ENCODE results near the gene ARHGAP6. TPM values are rescaled to one million over a fixed set of nuclear protein-coding genes. Genes with fewer than 3 reads are reported as not detected.

ARHGAP6 gene
- total and polyA plus RNA-seq, 2 of the 4 experiments (the other 2 are of a cell fraction): 1.4 to 1.8 TPM

GRCh38 chrX:11439846-11440245 lies 225.9 kb downstream of the ARHGAP6 start:
- Histone ChIP-seq H3K79me1 (ENCODE audit: low read depth in 1 of 2, low read length in 2 of 2) (no peaks in the 10 kb centered on the region), H2BK15ac (ENCODE audit: low read depth, low read length) (no peak overlapping the region), H2AK5ac (ENCODE audit: low read depth, low read length) (no peak overlapping the region), H4K20me1 (ENCODE audit: insufficient read depth, low read length) (no peaks in the 10 kb centered on the region), H4K91ac (ENCODE audit: insufficient read depth, low read depth, low read length) (no peak overlapping the region), H4K8ac (ENCODE audit: low read depth in 2 of 2, low read length in 2 of 2) (no peak overlapping the region), H3K4me1 (ENCODE audit: control insufficient read depth, insufficient read depth, low read length) (peaks cover 8% of the 10 kb centered on the region), H3K4me3 (ENCODE audit: insufficient read depth, low read depth, low read length) (no peak overlapping the region), H3K36me3 (ENCODE audit: control insufficient read depth, insufficient read depth, low read length) (no peaks in the 10 kb centered on the region), H3K9me1 (ENCODE audit: insufficient read depth, low read length) (no peaks in the 10 kb centered on the region), H2BK20ac (ENCODE audit: low read depth, low read length) (no peak overlapping the region), H3K4me2 (ENCODE audit: low read depth, low read length) (no peak overlapping the region), H3K9me3 (ENCODE audit: control insufficient read depth, insufficient read depth, low read length) (no peaks in the 10 kb centered on the region), H2AK9ac (replicated peaks; ENCODE audit: low read depth, low read length, poor library complexity) (no peak overlapping the region), H3K56ac (ENCODE audit: extremely low read depth, insufficient read depth, low read length) (no peak overlapping the region), H2BK120ac (ENCODE audit: low read depth, low read length) (no peak overlapping the region), H3K14ac (replicated peaks; ENCODE audit: low read depth, low read length) (no peak overlapping the region), H2BK5ac (ENCODE audit: low read depth, low read length, poor library complexity, severe bottlenecking) (no peak overlapping the region), H3K4ac (ENCODE audit: low read depth, low read length) (no peak overlapping the region), H3K23ac (ENCODE audit: low read depth, low read length) (no peak overlapping the region), H3K9ac (ENCODE audit: low read depth, low read length) (no peak overlapping the region), H3K18ac (ENCODE audit: low read depth, low read length) (peak overlapping the region; percentile 28), H3K27ac (ENCODE audit: insufficient read depth, low read length) (no peak overlapping the region), H2AFZ (replicated peaks; ENCODE audit: low read length, poor library complexity) (no peak overlapping the region), H4K5ac (ENCODE audit: low read depth, low read length) (peak overlapping the region; percentile 23; the same call in 1 of the 2 replicates), H3K27me3 (ENCODE audit: control insufficient read depth, insufficient read depth, low read length) (no peaks in the 10 kb centered on the region)
- TF ChIP-seq USF2 (IDR thresholded peaks at IDR 0.05; ENCODE audit: low read depth, low read length): no peak
- TF ChIP-seq CTCF (conservative IDR thresholded peaks at IDR 0.05; ENCODE audit: low read depth, low read length): no peak
- TF ChIP-seq FOS (IDR thresholded peaks at IDR 0.05; ENCODE audit: low read depth, low read length): no peak
- no peak for DNase-seq
- ChIA-PET POLR2A (ENCODE audit: unreplicated experiment) (no interaction called here), CTCF (no interaction called here)
- BruUV-seq (replicated peaks): no TSS peak
- intact Hi-C loops (cut with micrococcal nuclease) (no loop called here), dilution Hi-C loops (cut with HindIII; ENCODE audit: low sequenced_read_pairs, unreplicated experiment) (no loop called here), in situ Hi-C loops (cut with MboI; ENCODE audit: low sequenced_read_pairs) (no loop called here)
- WGBS, 2 experiments (ENCODE audit: extremely low coverage in 2 of 2, insufficient read length in 1 of 2): 83% methylated on average over 1 of the region's 2 CpGs; no CpG with 5 or more reads in 1 of the 2 experiments
- ATAC-seq (ENCODE audit: low read depth): no peak
